Jurkat, Clone E6-1 (cell line): ENCODE measurements around the gene TP73.

Experiments
- DNase-seq: peaks from one replicate; pipeline ENCODE4 v3.0.0-alpha.2; 2011; ENCODE audit warnings: low read depth, low spot score
- H3K4me3 ChIP-seq: 2 replicates; pipeline ENCODE4 v1.5.1; 2011; ENCODE audit warnings: mild to moderate bottlenecking, low read length, control low read depth, moderate library complexity

Gene TP73

GRCh38 chr1:3632298-3632697, 20.0 kb upstream of the TP73 start:
- no peak overlapping the region for H3K4me3 ChIP-seq
- no peak for DNase-seq

GRCh38 chr1:3632716-3633343, 19.5 kb upstream of the TP73 start:
- H3K4me3 ChIP-seq, result no peak overlapping the region
- no peak for DNase-seq

- no peak for DNase-seq
- H3K4me3 ChIP-seq, result no peak overlapping the region
Measured at GRCh38 chr1:3633344-3634058, 18.8 kb upstream of the TP73 start.

- no peak overlapping the region for H3K4me3 ChIP-seq
- no peak for DNase-seq
Measured at GRCh38 chr1:3634059-3634800, 18.1 kb upstream of the TP73 start.

GRCh38 chr1:3636080-3636479, 16.2 kb upstream of the TP73 start:
- H3K4me3 ChIP-seq, result no peak overlapping the region
- DNase-seq, result no peak

- DNase-seq, result no peak
- no peak overlapping the region for H3K4me3 ChIP-seq
Measured at GRCh38 chr1:3636531-3636930, 15.8 kb upstream of the TP73 start.

- no peak for DNase-seq
Measured at GRCh38 chr1:3638027-3638426, 14.3 kb upstream of the TP73 start.

GRCh38 chr1:3638676-3639075, 13.6 kb upstream of the TP73 start:
- no peak for DNase-seq
- H3K4me3 ChIP-seq, result no peak overlapping the region

More at GRCh38 chr1:3638027-3638426, 14.3 kb upstream of the TP73 start:
- no peak overlapping the region for H3K4me3 ChIP-seq

GRCh38 chr1:3639397-3639911, 12.9 kb upstream of the TP73 start:
- DNase-seq, result no peak
- no peak overlapping the region for H3K4me3 ChIP-seq

GRCh38 chr1:3640121-3640837, 12.0 kb upstream of the TP73 start:
- no peak overlapping the region for H3K4me3 ChIP-seq
- DNase-seq, result no peak

GRCh38 chr1:3641046-3641760, 11.1 kb upstream of the TP73 start:
- no peak for DNase-seq

GRCh38 chr1:3641816-3642215, 10.5 kb upstream of the TP73 start:
- no peak overlapping the region for H3K4me3 ChIP-seq

More at GRCh38 chr1:3641046-3641760, 11.1 kb upstream of the TP73 start:
- H3K4me3 ChIP-seq, result no peak overlapping the region

GRCh38 chr1:3642919-3643675, 9.2 kb upstream of the TP73 start:
- no peak for DNase-seq
- no peak overlapping the region for H3K4me3 ChIP-seq

More at GRCh38 chr1:3641816-3642215, 10.5 kb upstream of the TP73 start:
- no peak for DNase-seq

GRCh38 chr1:3644273-3644672, 8.0 kb upstream of the TP73 start:
- no peak for DNase-seq

GRCh38 chr1:3645247-3645646, 7.1 kb upstream of the TP73 start:
- H3K4me3 ChIP-seq, result no peak overlapping the region
- DNase-seq, result no peak

More at GRCh38 chr1:3644273-3644672, 8.0 kb upstream of the TP73 start:
- H3K4me3 ChIP-seq, result no peak overlapping the region

- DNase-seq, result no peak
Measured at GRCh38 chr1:3645666-3646355, 6.5 kb upstream of the TP73 start.

GRCh38 chr1:3646596-3646995, 5.7 kb upstream of the TP73 start:
- no peak overlapping the region for H3K4me3 ChIP-seq
- DNase-seq, result no peak

More at GRCh38 chr1:3645666-3646355, 6.5 kb upstream of the TP73 start:
- H3K4me3 ChIP-seq, result no peak overlapping the region
